ENCODE measurements around the gene ZNF124. TPM values are rescaled to one million over a fixed set of nuclear protein-coding genes. Genes with fewer than 3 reads are reported as not detected.
A peak's percentile ranks its signal among the peaks of the same experiment; 100 is the strongest.

ZNF124 gene
- total and polyA plus RNA-seq, 2 of the 8 experiments (the other 6 are each of a cell fraction or from before 2014, with no cell fraction given): 4.6 to 39.9 TPM

- Histone ChIP-seq H3K9ac (replicated peaks in 1 of 4; ENCODE audit: extremely low read depth in 1 of 4, low read depth in 3 of 4, low read length in 3 of 4) (no peak overlapping the region), H3K79me1 (ENCODE audit: low read depth, low read length) (no peaks in the 10 kb centered on the region), H2BK120ac (replicated peaks; ENCODE audit: low read depth, low read length) (no peak overlapping the region), H2AK5ac (ENCODE audit: low read depth, low read length) (no peak overlapping the region), H2BK5ac (ENCODE audit: low read depth, low read length) (no peak overlapping the region), H2BK15ac (ENCODE audit: low read length) (no peak overlapping the region), H3K56ac (replicated peaks; ENCODE audit: insufficient read length, low read depth, low read length) (no peak overlapping the region), H3K9me3 (ENCODE audit: insufficient read depth in 2 of 2, low read depth in 1 of 2, low read length in 1 of 2) (peaks cover 7 to 10% of the 10 kb centered on the region in 2 experiments), H3K79me2 (ENCODE audit: control insufficient read depth in 1 of 2, insufficient read depth in 2 of 2, low read length in 2 of 2) (no peaks in the 10 kb centered on the region), H3K4me3 (ENCODE audit: extremely low read depth in 1 of 4, insufficient read depth in 2 of 4, low read depth in 3 of 4, low read length in 4 of 4) (no peak overlapping the region), H3K36me3 (ENCODE audit: control insufficient read depth in 2 of 4, insufficient read depth in 4 of 4, low read length in 3 of 4) (peaks cover 0 to 2% (median 0%) of the 10 kb centered on the region in 4 experiments; a peak in 1 of 8 replicates), H3K14ac (ENCODE audit: insufficient read length) (no peak overlapping the region), H3K4me1 (replicated peaks in 1 of 4; ENCODE audit: control insufficient read depth in 3 of 4, insufficient read depth in 4 of 4, low read length in 3 of 4) (no peaks in the 10 kb centered on the region), H2AFZ (ENCODE audit: low read length) (no peak overlapping the region), H2BK20ac (ENCODE audit: low read length) (no peak overlapping the region), H4K91ac (replicated peaks; ENCODE audit: insufficient read length, low read length) (no peak overlapping the region), H3K27ac (ENCODE audit: low read depth, low read length) (no peak overlapping the region), H3K23me2 (ENCODE audit: low read depth, low read length) (no peaks in the 10 kb centered on the region), H4K8ac (ENCODE audit: extremely low read depth, insufficient read depth, low read length) (no peak overlapping the region), H3K18ac (ENCODE audit: extremely low read depth, low read length) (no peak overlapping the region), H3K4ac (replicated peaks; ENCODE audit: insufficient read length, low read depth, low read length) (no peak overlapping the region), H3K4me2 (ENCODE audit: insufficient read depth in 1 of 2, low read depth in 2 of 2, low read length in 2 of 2) (no peak overlapping the region), H4K20me1 (replicated peaks in 1 of 2; ENCODE audit: control insufficient read depth in 1 of 2, insufficient read depth in 2 of 2, low read length in 2 of 2) (no peaks in the 10 kb centered on the region), H3K23ac (ENCODE audit: insufficient read length) (no peak overlapping the region), H4K5ac (ENCODE audit: insufficient read length, low read depth, low read length) (no peak overlapping the region), H3K27me3 (replicated peaks in 1 of 4; ENCODE audit: control insufficient read depth in 3 of 4, extremely low read depth in 1 of 4, insufficient read depth in 3 of 4, low read length in 3 of 4) (no peaks in the 10 kb centered on the region), H2BK12ac (ENCODE audit: low read depth, low read length) (no peak overlapping the region)
- ChIA-PET POLR2A (ENCODE audit: partially characterized antibody) (interaction anchor here (0.9 to 1.0 kb wide), 2 partner anchors 9 to 165 kb away, joined by 3 read pairs; no protein-coding TSS in a partner anchor), CTCF (ENCODE audit: partially characterized antibody) (interaction anchor here (0.6 to 1.6 kb wide), 4 partner anchors 9 to 245 kb away, joined by 3 to 5 read pairs (median 3); no protein-coding TSS in a partner anchor)
- TF ChIP-seq MAFK (IDR thresholded peaks at IDR 0.05; ENCODE audit: low read depth, low read length) (peak; percentile 34), TEAD4 (IDR thresholded peaks at IDR 0.05; ENCODE audit: low read depth, low read length) (no peak), CEBPB (IDR thresholded peaks at IDR 0.05; ENCODE audit: low read depth, low read length) (no peak), NANOG (IDR thresholded peaks at IDR 0.05; ENCODE audit: insufficient read depth, low read depth, low read length, poor library complexity, severe bottlenecking) (no peak)
- WGBS, 2 experiments (ENCODE audit: extremely low coverage in 1 of 2, insufficient coverage in 1 of 2, insufficient read length in 1 of 2, insufficient replicate concordance in 2 of 2, low coverage in 1 of 2, low lambda C conversion rate in 2 of 2, missing lambda C conversion rate in 1 of 2): 92% methylated on average over 7 of the region's 7 CpGs; no CpG with 5 or more reads in 1 of the 2 experiments
- DNase-seq (ENCODE audit: low read depth in 1 of 2, low spot score in 2 of 2) (no peak), FAIRE-seq (no peak)
Observed at GRCh38 chr1:247182994-247183393, 11.2 kb upstream of the ZNF124 start.
